H1 (cell line): ENCODE results near the gene RPRML. TPM values are rescaled to one million over a fixed set of nuclear protein-coding genes. Genes with fewer than 3 reads are reported as not detected.

ENCODE experiments used
- CTCF ChIA-PET: fragments of 300-600 bp; sonication (Branson Sonifier 250); formaldehyde crosslinking; loops from one replicate; lab custom pipeline; 2021; ENCODE audit not compliant: partially characterized antibody; lab: Charles Lee
- POLR2A ChIA-PET: fragments of 300-600 bp; sonication (Branson Sonifier 250); formaldehyde crosslinking; loops from one replicate; lab custom pipeline; 2021; ENCODE audit warnings: inconsistent platforms; ENCODE audit not compliant: partially characterized antibody; lab: Charles Lee
- DNase-seq, 2 experiments: peaks; one replicate each; pipeline versions ENCODE4 v3.0.0 to v3.0.0-alpha.2; 2010 to 2022; ENCODE audit warnings: low spot score in 2 of 2, low read depth in 1 of 2, mixed read lengths in 1 of 2
- FAIRE-seq: peaks from 2 replicates; lab custom pipeline; 2011; peaks lifted over from hg19 to GRCh38; lab: Jason Lieb, UNC
- H2AFZ ChIP-seq: 2 replicates; pipeline ENCODE4 v1.8.1; 2012; ENCODE audit warnings: low read length, inconsistent platforms
- H2AK5ac ChIP-seq: 2 replicates; pipeline ENCODE4 v1.6.1; 2013; ENCODE audit warnings: low read depth, low read length
- H2BK120ac ChIP-seq: replicated peaks from 2 replicates; pipeline ENCODE3; 2013; ENCODE audit warnings: low read depth, low read length, inconsistent platforms
- H2BK12ac ChIP-seq: 2 replicates; pipeline ENCODE4 v1.6.1; 2013; ENCODE audit warnings: low read depth, low read length
- H2BK15ac ChIP-seq: 2 replicates; pipeline ENCODE4 v1.6.1; 2013; ENCODE audit warnings: low read length
- H2BK20ac ChIP-seq: 2 replicates; pipeline ENCODE4 v1.6.1; 2013; ENCODE audit warnings: low read length
- H2BK5ac ChIP-seq: 2 replicates; pipeline ENCODE4 v1.6.1; 2013; ENCODE audit warnings: low read depth, low read length
- H3K14ac ChIP-seq: 2 replicates; pipeline ENCODE4 v1.6.1; 2013; ENCODE audit warnings: inconsistent platforms; ENCODE audit not compliant: insufficient read length
- H3K18ac ChIP-seq: 2 replicates; pipeline ENCODE4 v1.6.1; 2013; ENCODE audit warnings: low read length; ENCODE audit errors: extremely low read depth
- H3K23ac ChIP-seq: 2 replicates; pipeline ENCODE4 v1.6.1; 2013; ENCODE audit warnings: inconsistent platforms; ENCODE audit not compliant: insufficient read length
- H3K23me2 ChIP-seq: 2 replicates; pipeline ENCODE4 v1.6.1; 2013; ENCODE audit warnings: low read depth, low read length
- H3K27ac ChIP-seq: 2 replicates; pipeline ENCODE4 v1.6.1; 2011; ENCODE audit warnings: low read depth, low read length, inconsistent platforms
- H3K27me3 ChIP-seq, 4 experiments: replicated peaks in 1 of 4; 1 replicate in 1 of 4; 2 replicates in 3 of 4; pipeline versions ENCODE4 v1.6.1 to v1.8.1; 2011 to 2013; ENCODE audit warnings: low read length in 3 of 4, mild to moderate bottlenecking in 3 of 4, inconsistent platforms in 2 of 4, mixed read lengths in 2 of 4, moderate library complexity in 1 of 4; ENCODE audit not compliant: control insufficient read depth in 3 of 4, insufficient read depth in 3 of 4; ENCODE audit errors: extremely low read depth in 1 of 4
- H3K36me3 ChIP-seq, 4 experiments: 2 replicates each; pipeline versions ENCODE4 v1.6.1 to v1.8.1; 2011 to 2013; ENCODE audit warnings: mild to moderate bottlenecking in 4 of 4, low read length in 3 of 4, moderate library complexity in 2 of 4, control low read depth in 1 of 4, inconsistent platforms in 1 of 4; ENCODE audit not compliant: insufficient read depth in 4 of 4, control insufficient read depth in 2 of 4
- H3K4ac ChIP-seq: replicated peaks from 2 replicates; pipeline ENCODE3; 2013; ENCODE audit warnings: low read length, low read depth, mixed read lengths, inconsistent platforms; ENCODE audit not compliant: insufficient read length
- H3K4me1 ChIP-seq, 4 experiments: replicated peaks in 1 of 4; 1 replicate in 1 of 4; 2 replicates in 3 of 4; pipeline versions ENCODE4 v1.6.1 to v1.8.1; 2011 to 2013; ENCODE audit warnings: low read length in 3 of 4, inconsistent platforms in 2 of 4, mixed read lengths in 1 of 4; ENCODE audit not compliant: insufficient read depth in 4 of 4, control insufficient read depth in 3 of 4
- H3K4me2 ChIP-seq, 2 experiments: 2 replicates each; pipeline versions ENCODE4 v1.6.1 to v1.8.1; 2011 to 2013; ENCODE audit warnings: low read depth in 2 of 2, low read length in 2 of 2, control low read depth in 1 of 2, inconsistent platforms in 1 of 2, mild to moderate bottlenecking in 1 of 2; ENCODE audit not compliant: insufficient read depth in 1 of 2
- H3K4me3 ChIP-seq, 4 experiments: fragments of 200-600, 300-600 bp in 1 of 4; sonication (generic), shearing (Covaris generic), sonication (Bioruptor Twin) in 1 of 4; 2 replicates each; pipeline versions ENCODE4 v1.5.1 to v1.8.1; 2011 to 2016; ENCODE audit warnings: low read length in 4 of 4, low read depth in 3 of 4, control low read depth in 2 of 4, inconsistent platforms in 2 of 4, mild to moderate bottlenecking in 2 of 4, mixed read lengths in 1 of 4, moderate library complexity in 1 of 4; ENCODE audit not compliant: insufficient read depth in 2 of 4; ENCODE audit errors: extremely low read depth in 1 of 4
- H3K56ac ChIP-seq: replicated peaks from 2 replicates; pipeline ENCODE3; 2013; ENCODE audit warnings: low read depth, mild to moderate bottlenecking, mixed read lengths, low read length, inconsistent platforms; ENCODE audit not compliant: insufficient read length
- H3K79me1 ChIP-seq: 2 replicates; pipeline ENCODE4 v1.6.1; 2013; ENCODE audit warnings: low read depth, low read length, control low read depth
- H3K79me2 ChIP-seq, 2 experiments: 2 replicates each; pipeline versions ENCODE4 v1.6.1 to v1.8.1; 2012 to 2013; ENCODE audit warnings: low read length in 2 of 2, mild to moderate bottlenecking in 2 of 2, inconsistent platforms in 1 of 2; ENCODE audit not compliant: insufficient read depth in 2 of 2, control insufficient read depth in 1 of 2
- H3K9ac ChIP-seq, 4 experiments: replicated peaks in 1 of 4; 1 replicate in 1 of 4; 2 replicates in 3 of 4; pipeline versions ENCODE4 v1.6.1 to v1.8.1; 2011 to 2013; ENCODE audit warnings: low read depth in 3 of 4, low read length in 3 of 4, control low read depth in 2 of 4, mild to moderate bottlenecking in 2 of 4, moderate library complexity in 2 of 4, inconsistent platforms in 1 of 4; ENCODE audit errors: extremely low read depth in 1 of 4
- H3K9me3 ChIP-seq, 2 experiments: 2 replicates each; pipeline versions ENCODE4 v1.6.1 to v1.8.1; 2012 to 2013; ENCODE audit warnings: mild to moderate bottlenecking in 2 of 2, moderate library complexity in 2 of 2, control low read depth in 1 of 2, inconsistent platforms in 1 of 2, low read depth in 1 of 2, low read length in 1 of 2, mixed read lengths in 1 of 2; ENCODE audit not compliant: insufficient read depth in 2 of 2
- H4K20me1 ChIP-seq, 2 experiments: replicated peaks in 1 of 2; 2 replicates each; pipeline versions ENCODE3 to v1.8.1; 2011 to 2013; ENCODE audit warnings: inconsistent platforms in 2 of 2, low read length in 2 of 2, mild to moderate bottlenecking in 1 of 2; ENCODE audit not compliant: insufficient read depth in 2 of 2, control insufficient read depth in 1 of 2
- H4K5ac ChIP-seq: 2 replicates; pipeline ENCODE4 v1.6.1; 2013; ENCODE audit warnings: low read length, low read depth, mixed read lengths, inconsistent platforms; ENCODE audit not compliant: insufficient read length
- H4K8ac ChIP-seq: 2 replicates; pipeline ENCODE4 v1.8.0; 2013; ENCODE audit warnings: mild to moderate bottlenecking, moderate library complexity, low read length, inconsistent platforms; ENCODE audit not compliant: insufficient read depth; ENCODE audit errors: extremely low read depth
- H4K91ac ChIP-seq: replicated peaks from 2 replicates; pipeline ENCODE3; 2013; ENCODE audit warnings: low read length, mixed read lengths, inconsistent platforms; ENCODE audit not compliant: insufficient read length
- ATF2 ChIP-seq: IDR thresholded peaks from 2 replicates; pipeline ENCODE4 v1.6.1; 2012; ENCODE audit warnings: low read length, inconsistent platforms
- CEBPB ChIP-seq: IDR thresholded peaks from 2 replicates; pipeline ENCODE4 v1.6.1; 2012; ENCODE audit warnings: low read depth, low read length
- HDAC6 ChIP-seq: IDR thresholded peaks from one replicate; pipeline ENCODE4 v1.7.1; 2012; ENCODE audit warnings: low read depth, mild to moderate bottlenecking, inconsistent platforms, low read length, moderate library complexity
- KDM5A ChIP-seq: fragments of 200-600 bp; IDR thresholded peaks from 2 replicates; pipeline ENCODE4 v1.7.1; 2012; ENCODE audit warnings: mild to moderate bottlenecking, low read length, inconsistent platforms, mixed read lengths
- PHF8 ChIP-seq: fragments of 200-600 bp; sonication (generic); conservative IDR thresholded peaks from 2 replicates; pipeline ENCODE4 v1.7.1; 2012; ENCODE audit warnings: low read depth, mild to moderate bottlenecking, inconsistent platforms, low read length, moderate library complexity
- RBBP5 ChIP-seq: IDR thresholded peaks from 2 replicates; pipeline ENCODE4 v1.7.1; 2012; ENCODE audit warnings: low read depth, mild to moderate bottlenecking, inconsistent platforms, low read length, moderate library complexity, borderline replicate concordance
- SP4 ChIP-seq: IDR thresholded peaks from 2 replicates; pipeline ENCODE4 v1.6.1; 2012; ENCODE audit warnings: low read length, inconsistent platforms
- TAF1 ChIP-seq: IDR thresholded peaks from 2 replicates; pipeline ENCODE4 v1.6.1; 2011; ENCODE audit warnings: mild to moderate bottlenecking, low read depth, low read length
- WGBS, 2 experiments: shearing (Covaris generic) in 1 of 2; methylation state at CpG; one replicate each; pipeline versions ENCODE4 v1.1.6 to v1.1.7; 2013 to 2015; ENCODE audit warnings: low lambda C conversion rate in 2 of 2, mixed read lengths in 2 of 2, inconsistent platforms in 1 of 2, low coverage in 1 of 2, missing lambda C conversion rate in 1 of 2; ENCODE audit not compliant: insufficient replicate concordance in 2 of 2, insufficient coverage in 1 of 2, insufficient read length in 1 of 2; ENCODE audit errors: extremely low coverage in 1 of 2, missing lambda C conversion rate in 1 of 2; 5-methylcytosine and 5-hydroxymethylcytosine counted together
- polyA plus RNA-seq, 7 experiments: library from polyadenylated mRNA; depleted of rRNA in 3 of 7; stranded (reverse) in 5 of 7; unstranded in 2 of 7; fragments of >200 nt in 5 of 7; fragments of 200-250 nt in 2 of 7; gene quantifications; 1 replicate in 5 of 7; 2 replicates in 1 of 7; 4 replicates in 1 of 7; pipeline versions ENCODE4 v1.2.1 to v1.2.3, GENCODE V29; 2011 to 2013; ENCODE audit warnings: missing spikeins in 2 of 7, mixed read lengths in 2 of 7
- total RNA-seq: library from RNA; stranded (reverse); fragmentation: NEBNext Ultra II Directional; extraction: Animal tissue kit (Norgen Biotek cat#: 25700); gene quantifications from 2 replicates; pipeline ENCODE4 v1.2.1, GENCODE V29; 2021

The RPRML gene
- total and polyA plus RNA-seq, 2 of the 8 experiments (the other 6 are each of a cell fraction or from before 2014, with no cell fraction given) = 3.5 to 5.5 TPM

DNA sequence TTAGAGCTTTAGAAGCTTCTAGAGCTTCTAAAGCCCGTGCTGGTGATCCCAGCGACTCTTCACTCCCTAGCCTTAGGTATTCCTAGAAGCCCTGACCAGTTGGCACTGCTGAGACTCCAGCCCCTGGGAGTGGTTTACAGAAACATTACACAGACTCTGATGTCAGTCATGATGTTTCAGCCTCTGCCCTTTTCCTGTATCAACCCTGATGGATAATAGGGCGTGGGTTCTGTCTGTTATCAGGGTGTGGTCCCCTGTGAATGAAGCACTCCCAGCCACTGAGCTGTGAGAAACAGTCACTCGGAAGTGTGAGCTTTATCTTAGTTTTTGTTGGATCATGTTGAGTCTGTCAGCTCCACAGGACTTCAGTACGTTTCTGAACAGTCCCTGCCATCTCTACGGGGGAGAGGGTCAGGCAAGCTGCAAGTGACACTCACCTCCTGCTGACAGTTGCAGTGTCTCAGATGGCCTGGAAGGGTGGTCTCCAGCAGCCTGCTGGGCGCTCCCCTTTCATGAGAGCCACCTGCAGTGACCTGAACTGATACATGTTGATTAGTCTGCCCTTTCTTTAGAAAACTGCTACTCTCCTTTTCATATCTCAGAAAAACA is 43.3 kb downstream of the RPRML start:
- Histone ChIP-seq H3K23me2 (no peaks in the 10 kb centered on the region), H3K23ac (no peak overlapping the region), H3K9me3 (no peaks in the 10 kb centered on the region), H4K5ac (no peak overlapping the region), H3K4me1 (no peaks in the 10 kb centered on the region), H3K56ac (no peak overlapping the region), H3K18ac (no peak overlapping the region), H4K20me1 (peaks cover 0 to 2% of the 10 kb centered on the region in 2 experiments), H3K14ac (no peak overlapping the region), H2BK20ac (no peak overlapping the region), H2BK15ac (no peak overlapping the region), H2BK5ac (no peak overlapping the region), H4K8ac (no peak overlapping the region; the same call in 1 of the 2 replicates), H4K91ac (no peak overlapping the region), H2AK5ac (no peak overlapping the region), H3K36me3 (peaks cover 36 to 80% (median 68%) of the 10 kb centered on the region in 4 experiments), H3K79me2 (no peaks in the 10 kb centered on the region), H2BK12ac (no peak overlapping the region), H3K4me3 (no peak overlapping the region), H3K79me1 (no peaks in the 10 kb centered on the region; the same call in 1 of the 2 replicates), H3K4me2 (no peak overlapping the region), H3K27ac (no peak overlapping the region), H3K9ac (no peak overlapping the region), H2AFZ (no peak overlapping the region), H2BK120ac (no peak overlapping the region), H3K4ac (no peak overlapping the region), H3K27me3 (no peaks in the 10 kb centered on the region)
- ChIA-PET CTCF (interaction anchor here (0.6 to 1.3 kb wide), 6 partner anchors 39 to 121 kb away, joined by 3 to 4 read pairs (median 3); no protein-coding TSS in a partner anchor), POLR2A (interaction anchor here (0.9 kb wide), 1 partner anchor 9 kb away, joined by 3 read pairs; no protein-coding TSS in a partner anchor)
- 91% methylated on average over 7 of the region's 7 CpGs; no CpG with 5 or more reads in 1 of the 2 experiments for WGBS, 2 experiments
- no peak for FAIRE-seq
- no peak for DNase-seq
- TF ChIP-seq SP4 (no peak), CEBPB (no peak), HDAC6 (no peak), ATF2 (no peak), RBBP5 (no peak), TAF1 (no peak), KDM5A (no peak), PHF8 (no peak)
